ENCODE results near the gene TRIB2. TPM values are rescaled to one million over a fixed set of nuclear protein-coding genes. Genes with fewer than 3 reads are reported as not detected.

The TRIB2 gene
- polyA plus RNA-seq, 2 of the 4 experiments (the other 2 are of a cell fraction): 0.17 to 0.32 TPM

- FAIRE-seq: no peak
- 4% methylated on average over 7 of the region's 7 CpGs for WGBS (ENCODE audit: missing lambda C conversion rate)
- H3K4me2 ChIP-seq: no peak overlapping the region
Observed at GRCh38 chr2:12787891-12788801, 71.4 kb downstream of the TRIB2 start.

GRCh38 chr2:12791906-12792305 lies 75.2 kb downstream of the TRIB2 start:
- 2% methylated on average over 3 of the region's 3 CpGs for whole genome bisulfite sequencing (ENCODE audit: missing lambda C conversion rate)
- ChIA-PET POLR2A (no interaction called here), CTCF (no interaction called here)
- TF ChIP-seq HEYL (CRISPR knock-in tag; IDR thresholded peaks at IDR 0.05) (no peak), MAFK (IDR thresholded peaks at IDR 0.05; ENCODE audit: partially characterized antibody) (peak; percentile 15), HOXA7 (CRISPR knock-in tag; IDR thresholded peaks at IDR 0.05) (no peak), KDM1A (IDR thresholded peaks at IDR 0.05; ENCODE audit: low read depth) (no peak)
- FAIRE-seq (no peak), ATAC-seq (no peak), DNase-seq (ENCODE audit: low read depth in 1 of 2, low spot score in 1 of 2) (no peak)
- H3K27ac ChIP-seq: no peak overlapping the region
- H3K4me3 ChIP-seq: no peak overlapping the region
- no peak overlapping the region for H3K4me2 ChIP-seq
- no peaks in the 10 kb centered on the region for H3K9me3 ChIP-seq
- H3K4me1 ChIP-seq: no peaks in the 10 kb centered on the region

More at GRCh38 chr2:12787891-12788801, 71.4 kb downstream of the TRIB2 start:
- no peak overlapping the region for H3K27ac ChIP-seq
- H3K4me3 ChIP-seq: no peak overlapping the region
- TF ChIP-seq MYC (IDR thresholded peaks at IDR 0.05; ENCODE audit: borderline replicate concordance, low read length): no peak
- TF ChIP-seq RFX5 (IDR thresholded peaks at IDR 0.05): no peak
- TF ChIP-seq TFCP2L1 (CRISPR knock-in tag; IDR thresholded peaks at IDR 0.05): no peak
- TF ChIP-seq HDAC2 (IDR thresholded peaks at IDR 0.05): no peak
- no peak for TF ChIP-seq ZNF302 (CRISPR knock-in tag; IDR thresholded peaks at IDR 0.05)
- TF ChIP-seq BCL3 (IDR thresholded peaks at IDR 0.05): no peak
- no peak for TF ChIP-seq JUN (IDR thresholded peaks at IDR 0.05)
- no peak for TF ChIP-seq GATA3 (IDR thresholded peaks at IDR 0.05; ENCODE audit: borderline replicate concordance)
- no peak for TF ChIP-seq RCOR1 (IDR thresholded peaks at IDR 0.05; ENCODE audit: low read depth, low read length)
- TF ChIP-seq CHD4 (IDR thresholded peaks at IDR 0.05; ENCODE audit: borderline replicate concordance): no peak
- no peak for TF ChIP-seq USF2 (IDR thresholded peaks at IDR 0.05)
- TF ChIP-seq FOSL2 (IDR thresholded peaks at IDR 0.05): no peak
- TF ChIP-seq FOSL2 (CRISPR knock-in tag; IDR thresholded peaks at IDR 0.05): no peak
- POLR2A ChIA-PET: no interaction called here
- no peaks in the 10 kb centered on the region for H3K9me3 ChIP-seq
- DNase-seq (ENCODE audit: low read depth in 1 of 2, low spot score in 1 of 2): no peak
- ATAC-seq: no peak
- H3K4me1 ChIP-seq: no peaks in the 10 kb centered on the region
- CTCF ChIA-PET: no interaction called here

Small RNA genes lying within 50 kb of the gene (small RNA-seq; reads per million reads assigned to genes)
- 0 reads per million in 6 experiments for gene MIR3125

All from A549 (cell line).